Heart left ventricle (tissue), 16 donors: ENCODE results near the gene SLC26A9. TPM values are rescaled to one million over a fixed set of nuclear protein-coding genes. Genes with fewer than 3 reads are reported as not detected.

Experiments
- ATAC-seq, 4 donors: fragments of 200-7000 bp; cut with Tn5 transposase; one replicate each; pipeline ENCODE4 v1.9.1; 2020 to 2022; ENCODE audit warnings: moderate library complexity in 4 of 4, mild to moderate bottlenecking in 3 of 4, moderate number of reproducible peaks in 1 of 4
- DNase-seq, 5 donors: peaks; one replicate each; pipeline ENCODE4 v3.0.0-alpha.2; 2020
- H3K27ac ChIP-seq, 12 donors: fragments of 200-600 bp; sonication (generic) in 4 of 12; one replicate each; pipeline versions ENCODE4 v1.5.0 to v1.8.0; 2016 to 2022; ENCODE audit warnings: mild to moderate bottlenecking in 2 of 12
- H3K27me3 ChIP-seq, 9 donors: fragments of 200-600 bp; sonication (generic) in 2 of 9; one replicate each; pipeline versions ENCODE4 v1.5.1 to v1.8.0; 2016 to 2022; ENCODE audit warnings: mild to moderate bottlenecking in 3 of 9
- H3K36me3 ChIP-seq, 9 donors: fragments of 200-600 bp; sonication (generic) in 2 of 9; one replicate each; pipeline versions ENCODE4 v1.5.0 to v1.8.0; 2018 to 2022; ENCODE audit warnings: mild to moderate bottlenecking in 2 of 9
- H3K4me1 ChIP-seq, 12 donors: fragments of 200-600 bp; sonication (generic) in 4 of 12; one replicate each; pipeline versions ENCODE4 v1.5.0 to v1.8.0; 2016 to 2022; ENCODE audit warnings: mild to moderate bottlenecking in 3 of 12
- H3K4me3 ChIP-seq, 12 donors: fragments of 200-600 bp; sonication (generic) in 4 of 12; one replicate each; pipeline versions ENCODE4 v1.5.0 to v1.8.0; 2017 to 2022; ENCODE audit warnings: mild to moderate bottlenecking in 9 of 12, moderate library complexity in 4 of 12
- H3K9me3 ChIP-seq, 12 donors: fragments of 200-600 bp; sonication (generic) in 4 of 12; one replicate each; pipeline versions ENCODE4 v1.5.0 to v1.8.0; 2016 to 2022; ENCODE audit warnings: mild to moderate bottlenecking in 1 of 12
- CTCF ChIP-seq, 12 donors: fragments of 200-600 bp; sonication (generic) in 4 of 12; IDR thresholded peaks; one replicate each; pipeline versions ENCODE4 v1.5.0 to v1.8.0; 2018 to 2022; ENCODE audit warnings: antibody characterized with exemption in 12 of 12, mild to moderate bottlenecking in 5 of 12
- POLR2A ChIP-seq, 2 donors: fragments of 450-650 bp; IDR thresholded peaks; one replicate each; pipeline ENCODE4 v1.6.1; 2017; ENCODE audit warnings: antibody characterized with exemption in 2 of 2, mild to moderate bottlenecking in 2 of 2, moderate library complexity in 2 of 2
- WGBS, 4 donors: extraction: QIAGEN DNeasy Blood & Tissue Kit in 2 of 4; methylation state at CpG; one replicate each; pipeline versions ENCODE4 v1.1.5 to v1.1.7; 2013 to 2018; 5-methylcytosine and 5-hydroxymethylcytosine counted together
- intact Hi-C, 10 donors: fragments of 100-400 bp; cut with DNase I; formaldehyde crosslinking; loops; one replicate each; pipeline versions ENCODE4 v1.11.1 to v1.14.2; 2022
- polyA plus RNA-seq, 2 donors: library from polyadenylated mRNA; stranded (reverse); fragments of 200-250 nt; gene quantifications; one replicate each; pipeline ENCODE4 v1.2.3, GENCODE V29; 2013
- total RNA-seq, 9 donors: library from RNA; depleted of rRNA in 2 of 9; stranded (reverse); fragments of >200 nt in 2 of 9; fragmentation: NEBNext Ultra II Directional in 3 of 9; extraction: Animal tissue kit (Norgen Biotek cat#: 25700) in 3 of 9; gene quantifications; one replicate each; pipeline versions ENCODE4 v1.1.0 to v1.2.4, GENCODE V29; 2016 to 2023
- donor health status: ischemic (EF 13 %, LVEDD 7.1; RV severe dilation, severe dysfunction).
- donor health status: healthy with polysubstance abuse.
- donor health status: DM: no; HTN: yes; CAD: no.
- donor health status: DM: no; HTN: no; CAD: no.
- donor health status: ischemic (EF 25% LVEDD 6.9; RV normal size, moderate dysfunction).
- donor health status: ischemic (EF 25% LVEDD 5.7; RV mildly dilated, moderate dysfunction).
- donor health status: healthy.
- donor health status: DM: yes; HTN: yes; CAD: no.
- donor health status: ischemic (EF 35%, LVEDD 5.7; RV mildly dilated, moderate dysfunction).
- donor health status: nonischemic (EF 11% LVEDD 7.7; RV severe dilation, severe dysfunction).
- donor health status: DM: yes; HTN: yes; CAD: no.
- donor health status: PGD.
- donor health status: ischemic (EF 29% LVEDD 5.4; RV normal size, mild dysfunction).
- donor health status: nonischemic (EF 23%, LVEDD 6.1; RV moderate dilation, normal function).

Gene SLC26A9
- total and polyA plus RNA-seq, 11 donors = 4.1 to 39.6 (median 11.0) TPM

GRCh38 chr1:205942631-205943159 lies 561 bp downstream of the SLC26A9 start:
- no peak for DNase-seq
- Histone ChIP-seq H3K4me1 (peaks cover 0 to 16% (median 4%) of the 10 kb centered on the region in 12 donors), H3K36me3 (no peaks in the 10 kb centered on the region), H3K9me3 (no peaks in the 10 kb centered on the region), H3K4me3 (no peak overlapping the region), H3K27ac (no peak overlapping the region), H3K27me3 (peaks cover 0 to 4% (median 0%) of the 10 kb centered on the region in 9 donors)
- no peak for TF ChIP-seq POLR2A (IDR thresholded peaks at IDR 0.05)
- no peak for TF ChIP-seq CTCF (IDR thresholded peaks at IDR 0.05)
- 86 to 89% (median 88%) methylated on average over 12 of the region's 12 CpGs for WGBS, 4 donors
- no peak for ATAC-seq
- intact Hi-C loops = no loop called here

DNA sequence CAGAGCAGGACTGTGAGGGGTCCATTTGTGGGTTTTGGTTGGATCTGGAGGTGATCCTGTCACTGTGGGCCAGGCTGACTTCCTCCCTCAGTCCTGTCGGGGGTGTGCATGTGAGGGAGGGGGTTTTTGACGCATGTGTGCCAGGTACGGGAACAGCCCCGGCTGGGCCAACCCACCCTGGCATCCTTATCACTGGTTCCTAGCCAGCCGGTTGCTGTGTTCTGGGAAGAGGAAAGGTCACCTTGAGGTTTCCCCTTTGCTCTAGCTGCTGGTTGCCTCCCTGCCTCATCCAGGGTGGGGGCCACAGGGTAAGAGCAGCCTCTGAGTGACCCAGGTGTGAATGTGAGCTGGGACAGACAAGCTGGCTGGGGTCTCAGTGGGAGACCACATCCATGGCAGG lies 2.5 kb downstream of the SLC26A9 start:
- 29 to 46% (median 39%) methylated on average over 5 of the region's 5 CpGs for WGBS, 4 donors
- peaks cover 0 to 4% (median 0%) of the 10 kb centered on the region in 9 donors for H3K27me3 ChIP-seq
- peak; percentile 49 to 80 (median 65) for ATAC-seq

DNA sequence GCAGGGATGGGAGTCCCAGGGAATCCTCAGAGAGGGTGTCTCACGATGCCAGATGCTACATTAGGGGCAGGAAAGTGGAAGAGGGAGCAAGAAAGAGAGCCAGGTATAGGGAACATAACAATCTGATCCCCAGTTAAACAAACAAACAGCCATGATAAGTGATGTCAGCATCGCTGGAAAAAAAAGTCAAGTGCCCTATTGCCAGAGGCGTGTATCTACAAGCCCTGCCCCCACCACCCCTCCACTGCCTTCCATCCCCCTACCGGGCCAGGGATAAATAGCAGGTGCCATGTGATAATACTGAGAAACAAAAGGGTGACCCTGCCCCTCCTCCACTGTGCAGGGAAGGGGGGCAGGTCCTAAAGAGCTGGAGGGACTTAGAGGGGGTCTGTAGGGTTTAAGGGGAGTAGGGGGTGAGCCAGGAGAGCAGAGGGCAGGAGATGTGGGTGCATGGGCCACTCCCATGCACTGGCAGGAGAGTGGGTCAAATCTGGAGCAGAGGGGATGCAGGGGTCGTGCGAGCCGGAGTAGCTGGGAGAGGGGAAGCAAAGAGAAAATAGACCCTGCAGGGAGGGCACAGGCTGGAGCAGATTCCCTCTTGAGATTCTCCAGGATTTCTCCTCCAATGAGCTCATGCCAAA lies 3.4 kb downstream of the SLC26A9 start:
- TF ChIP-seq CTCF (IDR thresholded peaks at IDR 0.05) (peak in 1 of 12 donors; percentile 11), POLR2A (IDR thresholded peaks at IDR 0.05) (no peak)
- Histone ChIP-seq H3K27me3 (peaks cover 0 to 4% (median 0%) of the 10 kb centered on the region in 9 donors), H3K4me3 (no peak overlapping the region), H3K4me1 (peaks cover 0 to 16% (median 4%) of the 10 kb centered on the region in 12 donors), H3K36me3 (no peaks in the 10 kb centered on the region), H3K27ac (no peak overlapping the region), H3K9me3 (no peaks in the 10 kb centered on the region)
- ATAC-seq (peak in 3 of 4 donors; percentile 38 to 64 (median 63)), DNase-seq (peak in 1 of 5 donors; percentile 45)
- WGBS, 4 donors = 53 to 61% (median 57%) methylated on average over 7 of the region's 7 CpGs
- intact Hi-C loops = no loop called here

More for the DNA sequence above, 2.5 kb downstream of the SLC26A9 start:
- no peaks in the 10 kb centered on the region for H3K9me3 ChIP-seq
- peaks cover 0 to 16% (median 4%) of the 10 kb centered on the region in 12 donors for H3K4me1 ChIP-seq
- no peak overlapping the region for H3K4me3 ChIP-seq
- intact Hi-C loops = no loop called here
- no peaks in the 10 kb centered on the region for H3K36me3 ChIP-seq
- TF ChIP-seq POLR2A (IDR thresholded peaks at IDR 0.05) = no peak
- H3K27ac ChIP-seq = no peak overlapping the region
- DNase-seq = peak in 1 of 5 donors; percentile 55

DNA sequence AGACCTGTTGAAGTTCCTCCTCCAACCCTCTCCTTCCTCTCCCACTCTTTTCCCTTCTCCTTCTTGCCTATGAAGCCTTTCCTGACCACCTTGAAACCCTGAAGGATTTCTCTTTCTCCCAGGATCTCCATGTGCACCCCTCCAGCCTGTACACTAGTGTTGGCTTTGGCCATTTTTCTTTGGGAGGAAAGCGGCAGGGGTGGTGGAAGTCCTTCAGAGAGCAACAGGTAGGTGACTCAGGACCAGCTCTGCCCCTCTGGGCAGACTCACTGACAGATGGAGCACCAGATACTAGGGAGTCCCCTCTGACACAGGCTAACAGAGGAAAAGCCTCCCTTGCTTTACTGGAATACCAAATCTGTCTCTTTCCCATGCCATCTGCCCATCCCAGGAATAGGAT lies 4.6 kb downstream of the SLC26A9 start:
- DNase-seq (no peak), ATAC-seq (no peak)
- 95 to 98% (median 95%) methylated on average over 1 of the region's 1 CpG for WGBS, 4 donors
- no peak overlapping the region for H3K27ac ChIP-seq
- peaks cover 0 to 16% (median 7%) of the 10 kb centered on the region in 12 donors for H3K4me1 ChIP-seq
- TF ChIP-seq CTCF (IDR thresholded peaks at IDR 0.05) = no peak
- no peak for TF ChIP-seq POLR2A (IDR thresholded peaks at IDR 0.05)
- no peaks in the 10 kb centered on the region for H3K36me3 ChIP-seq
- no peaks in the 10 kb centered on the region for H3K9me3 ChIP-seq
- peaks cover 0 to 4% (median 0%) of the 10 kb centered on the region in 9 donors for H3K27me3 ChIP-seq
- intact Hi-C loops = no loop called here
- no peak overlapping the region for H3K4me3 ChIP-seq
